ENCODE data around the gene CENPF. TPM values are rescaled to one million over a fixed set of nuclear protein-coding genes. Genes with fewer than 3 reads are reported as not detected.

Gene CENPF
- total RNA-seq, 2 experiments from 2014 or later: 173 to 203 TPM

Other genes starting within 250 kb of the CENPF start
- under 1 TPM; 0.32 to 0.37 TPM for gene PTPN14, start 51.6 kb upstream of the CENPF start, total RNA-seq

All from activated CD4-positive, alpha-beta T cell treated with anti-CD3 and anti-CD28 coated beads, Interleukin-2, amount 10 ng/mL, durations not matched to agents 7 days and 5 days (primary cell).